Prostate gland (tissue), 2 donors: ENCODE results near the gene BIRC3. TPM values are rescaled to one million over a fixed set of nuclear protein-coding genes. Genes with fewer than 3 reads are reported as not detected.
A peak's percentile ranks its signal among the peaks of the same experiment; 100 is the strongest.
"Not testable (repeated sequence)": the region's sequence is repeated elsewhere in the genome, so short reads cannot be mapped to it uniquely, and the experiment has no call there.

Experiments
- DNase-seq: peaks from one replicate; pipeline ENCODE4 v3.0.0-alpha.2; 2019; ENCODE audit warnings: low spot score
- H3K27ac ChIP-seq, 2 donors: fragments of 200-600 bp; sonication (generic); 2 replicates each; pipeline ENCODE4 v1.5.1; 2017 to 2019
- H3K27me3 ChIP-seq: fragments of 200-600 bp; sonication (generic); replicated peaks from 2 replicates; pipeline ENCODE4 v1.5.1; 2019; ENCODE audit not compliant: insufficient read depth
- H3K36me3 ChIP-seq, 2 donors: fragments of 200-600 bp; sonication (generic); 1 replicate in 1 of 2; 2 replicates in 1 of 2; pipeline versions ENCODE4 v1.5.1 to v1.8.1; 2017 to 2019
- H3K4me1 ChIP-seq: fragments of 200-600 bp; sonication (generic); replicated peaks from 2 replicates; pipeline ENCODE4 v1.5.1; 2019
- H3K4me3 ChIP-seq, 2 donors: fragments of 200-600 bp; sonication (generic); 2 replicates each; pipeline ENCODE4 v1.5.1; 2017 to 2019
- H3K9me3 ChIP-seq: fragments of 200-600 bp; sonication (generic); 2 replicates; pipeline ENCODE4 v1.5.1; 2017
- CTCF ChIP-seq, 4 experiments: fragments of 200-600 bp in 2 of 4; fragments of 450-650 bp in 2 of 4; sonication (generic) in 2 of 4; IDR thresholded peaks; 1 replicate in 3 of 4; 2 replicates in 1 of 4; pipeline ENCODE4 v1.5.1; 2016 to 2019; ENCODE audit warnings: antibody characterized with exemption in 4 of 4, mild to moderate bottlenecking in 2 of 4, moderate library complexity in 2 of 4
- POLR2A ChIP-seq: fragments of 450-650 bp; IDR thresholded peaks from one replicate; pipeline ENCODE4 v1.6.1; 2016; ENCODE audit warnings: antibody characterized with exemption, mild to moderate bottlenecking
- POLR2AphosphoS5 ChIP-seq: sonication (generic); formaldehyde crosslinking; IDR thresholded peaks from one replicate; pipeline ENCODE4 v1.6.1; 2017; ENCODE audit warnings: antibody characterized with exemption
- WGBS: methylation state at CpG from one replicate; pipeline ENCODE4 v1.1.5; 2018; 5-methylcytosine and 5-hydroxymethylcytosine counted together
- intact Hi-C: fragments of 100-400 bp; cut with DNase I; formaldehyde crosslinking; loops from one replicate; pipeline ENCODE4 v1.14.2; 2022
- total RNA-seq, 2 donors: library from RNA; depleted of rRNA; stranded (reverse); fragments of >200 nt; gene quantifications; one replicate each; pipeline ENCODE4 v1.1.0, GENCODE V29; 2016

Gene BIRC3
- total RNA-seq, 2 donors from 2014 or later = 5.2 to 9.2 TPM

- Histone ChIP-seq H3K36me3 (no peaks in the 10 kb centered on the region), H3K27ac (no peak overlapping the region), H3K9me3 (no peaks in the 10 kb centered on the region), H3K27me3 (no peaks in the 10 kb centered on the region), H3K4me1 (no peaks in the 10 kb centered on the region), H3K4me3 (no peak overlapping the region)
- DNase-seq = no peak
- TF ChIP-seq POLR2AphosphoS5 (no peak), CTCF (IDR thresholded peaks at IDR 0.05) (no peak), POLR2A (no peak)
- WGBS = 91% methylated on average over 2 of the region's 2 CpGs
- intact Hi-C loops = no loop called here
These were observed 14.1 kb downstream of the BIRC3 start for GRCh38 chr11:102331341-102331740.

- H3K36me3 ChIP-seq = no peaks in the 10 kb centered on the region
- WGBS = 78% methylated on average over 1 of the region's 1 CpG
- intact Hi-C loops = no loop called here
These were observed 15.3 kb downstream of the BIRC3 start for GRCh38 chr11:102332611-102332994.

DNA sequence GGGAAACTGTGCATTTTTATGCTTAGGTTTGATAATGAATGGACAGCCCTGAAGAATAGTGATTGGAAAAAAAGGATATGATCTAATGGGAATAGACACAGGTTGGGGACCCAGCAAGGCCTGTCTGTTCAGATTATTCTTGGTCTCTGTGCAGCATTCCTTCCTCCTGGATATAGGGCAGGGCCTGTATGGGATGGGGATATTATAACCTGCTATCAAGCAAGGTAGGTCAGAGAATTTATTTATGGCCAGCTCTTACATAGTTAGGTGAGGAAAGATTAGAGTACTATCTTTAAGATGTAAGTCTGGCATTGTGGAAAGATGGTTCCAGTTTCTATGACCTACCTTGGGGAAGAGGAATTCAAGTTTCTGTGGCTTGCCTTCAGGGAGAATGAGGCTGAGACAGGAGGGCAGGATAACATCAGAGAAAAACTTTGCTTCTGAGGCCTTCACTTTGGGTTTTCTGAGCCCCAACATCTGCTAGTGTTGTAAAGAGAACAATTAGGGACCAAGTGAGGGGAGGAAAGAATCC, 21.3 kb downstream of the BIRC3 start:
- Histone ChIP-seq H3K4me1 (no peaks in the 10 kb centered on the region), H3K4me3 (no peak overlapping the region), H3K27me3 (no peaks in the 10 kb centered on the region), H3K9me3 (no peaks in the 10 kb centered on the region), H3K36me3 (no peaks in the 10 kb centered on the region), H3K27ac (no peak overlapping the region)
- DNase-seq = no peak
- TF ChIP-seq CTCF (IDR thresholded peaks at IDR 0.05) (no peak), POLR2AphosphoS5 (no peak), POLR2A (no peak)
- intact Hi-C loops = no loop called here

More at GRCh38 chr11:102332611-102332994, 15.3 kb downstream of the BIRC3 start:
- Histone ChIP-seq H3K4me3 (no peak overlapping the region), H3K27ac (no peak overlapping the region), H3K4me1 (no peaks in the 10 kb centered on the region), H3K27me3 (no peaks in the 10 kb centered on the region), H3K9me3 (no peaks in the 10 kb centered on the region)
- TF ChIP-seq CTCF (IDR thresholded peaks at IDR 0.05) (no peak), POLR2A (no peak), POLR2AphosphoS5 (no peak)
- DNase-seq = no peak

DNA sequence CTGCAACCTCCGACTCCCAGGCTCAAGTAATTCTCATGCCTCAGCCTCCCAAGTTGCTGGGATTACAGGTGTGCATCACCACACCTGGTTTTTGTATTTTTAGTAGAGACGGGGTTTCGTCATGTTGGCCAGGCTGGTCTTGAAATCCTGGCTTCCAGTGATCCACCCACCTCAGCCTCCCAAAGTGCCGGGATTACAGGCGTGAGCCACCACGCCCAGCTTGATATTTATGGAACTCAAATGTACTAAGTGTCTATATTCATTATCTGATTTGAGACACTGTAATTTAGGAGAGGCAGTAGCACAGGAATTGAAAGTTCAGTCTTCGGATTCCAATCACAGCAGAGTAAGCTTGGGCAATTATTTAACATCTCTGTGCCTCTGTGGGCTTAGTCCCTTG, 24.0 kb downstream of the BIRC3 start:
- WGBS = 81% methylated on average over 7 of the region's 7 CpGs
- not testable (repeated sequence) for H3K36me3 ChIP-seq, H3K27me3 ChIP-seq, H3K4me1 ChIP-seq, H3K27ac ChIP-seq, H3K4me3 ChIP-seq, H3K9me3 ChIP-seq, DNase-seq
- intact Hi-C loops = loop anchor here (2.0 to 10.0 kb wide), 4 partner anchors 53 to 271 kb away; partner anchors contain the start of gene YAP1

GRCh38 chr11:102341844-102342318, 24.6 kb downstream of the BIRC3 start:
- 46% methylated on average over 1 of the region's 1 CpG for WGBS
- Histone ChIP-seq H3K4me1 (no peaks in the 10 kb centered on the region), H3K27ac (no peak overlapping the region), H3K9me3 (no peaks in the 10 kb centered on the region), H3K36me3 (no peaks in the 10 kb centered on the region), H3K4me3 (no peak overlapping the region), H3K27me3 (no peaks in the 10 kb centered on the region)
- TF ChIP-seq CTCF (IDR thresholded peaks at IDR 0.05) (peak; percentile 66 to 86 (median 80)), POLR2AphosphoS5 (peak; percentile 56), POLR2A (no peak)
- intact Hi-C loops = loop anchor here (2.0 to 10.0 kb wide), 4 partner anchors 53 to 270 kb away; partner anchors contain the start of gene YAP1
- DNase-seq = peak; percentile 83
